HK-2 (cell line): Measurements from ENCODE around the gene EFNB3.

Source experiments
- DNase-seq: peaks from one replicate; pipeline ENCODE4 v3.0.0-alpha.2; 2018; ENCODE audit not compliant: unreplicated experiment

EFNB3 gene

DNA sequence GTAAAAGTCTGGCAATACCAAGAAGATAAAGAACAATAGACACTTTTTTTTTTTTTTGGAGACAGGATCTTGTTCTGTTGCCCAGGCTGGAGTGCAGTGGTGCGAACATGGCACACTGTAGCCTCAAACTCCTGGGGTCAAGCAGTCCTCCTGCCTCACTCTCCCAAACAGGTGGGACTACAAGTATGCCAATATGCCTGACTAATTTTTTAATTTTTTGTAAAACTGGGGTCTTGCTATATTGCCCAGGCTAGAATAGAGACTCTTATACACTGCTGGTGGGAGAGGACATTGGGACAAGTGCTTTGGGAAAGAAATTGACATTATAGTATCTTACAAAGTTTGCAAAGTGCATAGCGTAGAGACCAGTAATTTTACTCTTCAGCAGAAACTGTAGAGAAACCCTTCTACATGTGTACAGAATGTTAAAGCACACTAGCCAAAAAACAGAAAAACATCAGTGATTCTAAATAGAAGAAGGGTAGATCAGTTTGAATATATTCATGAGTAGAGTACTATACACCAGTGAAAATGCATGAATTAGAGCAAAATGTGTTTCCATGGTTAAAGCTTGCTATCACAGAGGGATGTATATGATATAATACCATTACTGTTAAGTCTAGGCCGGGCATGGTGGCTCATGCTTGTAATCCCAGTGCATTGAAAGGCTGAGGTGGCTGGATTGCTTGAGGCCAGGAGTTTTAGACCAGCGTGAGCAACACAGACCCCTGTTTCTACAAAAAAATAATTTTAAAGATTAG lies 7.0 kb upstream of the EFNB3 start:
- DNase-seq = no peak

DNA sequence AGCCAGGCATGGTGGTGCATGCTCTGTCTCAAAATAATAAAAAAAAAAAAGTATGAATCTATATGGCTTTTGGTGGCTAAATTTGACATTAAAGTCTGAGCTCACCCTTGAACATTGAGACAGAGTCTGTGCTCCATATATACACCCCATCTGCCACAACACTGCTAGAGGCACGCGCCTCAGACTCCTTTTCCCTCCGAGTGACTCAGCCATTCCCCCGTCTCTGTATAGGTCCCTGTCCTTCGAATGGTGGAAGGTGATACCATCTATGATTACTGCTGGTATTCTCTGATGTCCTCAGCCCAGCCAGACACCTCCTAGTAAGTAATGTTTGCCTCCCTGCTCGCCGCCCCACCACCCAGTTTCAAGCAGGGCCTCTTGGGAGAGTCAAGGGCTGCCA lies 4.5 kb upstream of the EFNB3 start:
- DNase-seq = no peak

DNA sequence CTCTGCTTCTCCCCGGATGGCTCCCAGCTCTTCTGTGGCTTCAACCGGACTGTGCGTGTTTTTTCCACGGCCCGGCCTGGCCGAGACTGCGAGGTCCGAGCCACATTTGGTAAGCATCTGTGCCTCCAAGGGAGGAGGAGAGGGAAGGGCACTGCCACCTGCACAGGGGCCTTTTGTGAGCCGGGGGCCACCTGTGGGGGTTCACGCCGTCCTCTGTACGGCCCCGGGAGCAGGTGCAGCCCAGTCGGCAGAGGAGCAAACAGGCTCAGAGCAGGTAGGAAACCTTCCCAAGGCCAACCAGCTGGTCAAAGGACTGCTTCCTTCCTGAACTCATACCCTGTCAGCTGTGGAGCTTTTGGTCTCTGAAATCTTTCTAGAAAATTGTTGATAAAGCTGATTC lies 3.3 kb upstream of the EFNB3 start:
- no peak for DNase-seq

DNA sequence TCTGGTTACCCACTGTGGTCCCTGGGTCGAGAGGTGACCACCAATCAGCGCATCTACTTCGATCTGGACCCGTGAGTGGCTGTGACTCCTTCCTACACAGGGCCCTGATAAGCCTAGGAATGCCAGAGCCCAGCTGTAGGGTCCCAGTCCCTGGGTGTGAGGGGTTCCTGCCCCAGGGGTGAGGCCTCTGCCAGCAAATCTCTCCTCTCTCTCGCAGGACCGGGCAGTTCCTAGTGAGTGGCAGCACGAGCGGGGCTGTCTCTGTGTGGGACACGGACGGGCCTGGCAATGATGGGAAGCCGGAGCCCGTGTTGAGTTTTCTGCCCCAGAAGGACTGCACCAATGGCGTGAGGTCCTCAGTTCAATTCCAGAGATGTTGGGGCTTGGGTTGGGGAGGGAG lies 2.2 kb upstream of the EFNB3 start:
- no peak for DNase-seq

DNA sequence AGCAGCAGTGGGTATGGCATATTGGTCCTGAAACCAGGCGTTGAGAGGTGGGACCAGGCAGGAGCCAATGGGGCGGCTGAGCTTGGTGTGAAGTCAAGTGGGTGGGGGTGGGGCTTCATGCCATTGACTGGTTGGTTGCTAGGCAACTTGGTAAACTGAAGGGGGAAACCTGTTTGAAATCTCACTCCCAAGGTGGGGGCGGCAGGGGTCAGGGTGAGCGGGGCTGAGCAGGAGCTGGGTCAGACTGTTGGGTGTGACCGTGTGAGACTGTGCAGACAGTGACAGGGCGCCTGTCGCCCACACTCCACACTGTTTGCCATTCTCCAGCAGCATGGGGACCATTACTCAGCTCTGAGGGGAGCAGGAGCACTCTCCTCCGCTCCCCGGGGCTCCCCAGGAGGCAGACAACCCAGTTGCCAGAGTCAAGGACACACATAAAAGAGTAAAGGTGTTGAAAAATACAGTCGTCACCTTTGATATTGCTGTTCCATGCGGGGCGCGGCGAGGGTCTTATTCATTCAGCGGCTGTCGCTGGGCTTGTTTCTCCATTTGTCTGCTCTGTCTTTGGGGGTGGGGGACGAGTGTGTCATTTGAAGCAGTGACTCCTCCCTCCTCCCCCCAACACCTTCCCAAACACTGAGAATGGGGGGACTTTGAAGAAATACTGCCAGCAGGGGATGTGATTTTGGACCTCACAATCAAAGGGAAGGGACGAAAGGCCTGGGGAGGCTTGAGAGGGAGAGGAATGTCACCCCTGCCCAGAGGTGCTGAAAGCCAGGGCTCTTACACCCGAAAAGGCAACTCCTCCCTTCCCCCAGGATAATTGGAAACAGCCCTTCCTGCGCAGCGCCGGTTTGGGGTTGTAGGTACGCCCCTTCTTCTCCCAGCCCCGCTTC lies 1.2 kb upstream of the EFNB3 start:
- no peak for DNase-seq

DNA sequence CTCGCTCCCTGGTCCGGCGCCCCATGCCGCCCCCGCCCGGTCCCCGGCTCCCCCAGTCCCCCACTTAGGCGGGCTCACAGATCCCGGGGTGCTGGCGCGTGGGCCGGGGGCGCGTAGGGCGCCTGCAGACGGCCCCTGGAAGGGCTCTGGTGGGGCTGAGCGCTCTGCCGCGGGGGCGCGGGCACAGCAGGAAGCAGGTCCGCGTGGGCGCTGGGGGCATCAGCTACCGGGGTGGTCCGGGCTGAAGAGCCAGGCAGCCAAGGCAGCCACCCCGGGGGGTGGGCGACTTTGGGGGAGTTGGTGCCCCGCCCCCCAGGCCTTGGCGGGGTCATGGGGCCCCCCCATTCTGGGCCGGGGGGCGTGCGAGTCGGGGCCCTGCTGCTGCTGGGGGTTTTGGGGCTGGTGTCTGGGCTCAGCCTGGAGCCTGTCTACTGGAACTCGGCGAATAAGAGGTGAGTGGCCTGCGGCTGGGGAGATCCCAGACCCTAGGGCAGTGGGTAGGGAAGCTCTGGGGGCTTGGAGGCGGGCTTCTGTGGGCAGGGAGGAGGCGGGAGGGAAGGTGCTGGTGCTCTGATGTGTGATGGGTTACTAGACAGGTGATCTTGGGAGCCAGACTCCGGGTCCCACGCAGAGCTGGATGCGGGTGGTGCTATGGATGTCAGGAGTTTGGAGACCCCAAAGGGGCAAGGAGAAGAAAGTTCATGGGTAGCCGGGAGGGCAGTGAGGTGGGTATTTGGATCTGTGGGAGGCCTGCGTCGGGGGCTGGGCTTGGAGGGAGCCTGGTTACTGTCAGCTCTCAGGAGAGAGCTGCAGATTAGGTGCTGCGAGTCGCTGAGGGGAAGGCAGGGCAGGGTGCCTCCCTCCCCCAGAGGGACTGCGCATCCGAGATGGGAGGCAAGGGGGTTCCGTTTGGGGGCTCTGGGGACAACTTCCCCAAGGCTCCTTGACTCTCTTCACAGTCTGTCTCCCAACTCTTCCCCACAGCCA lies 560 bp downstream of the EFNB3 start:
- DNase-seq = no peak

DNA sequence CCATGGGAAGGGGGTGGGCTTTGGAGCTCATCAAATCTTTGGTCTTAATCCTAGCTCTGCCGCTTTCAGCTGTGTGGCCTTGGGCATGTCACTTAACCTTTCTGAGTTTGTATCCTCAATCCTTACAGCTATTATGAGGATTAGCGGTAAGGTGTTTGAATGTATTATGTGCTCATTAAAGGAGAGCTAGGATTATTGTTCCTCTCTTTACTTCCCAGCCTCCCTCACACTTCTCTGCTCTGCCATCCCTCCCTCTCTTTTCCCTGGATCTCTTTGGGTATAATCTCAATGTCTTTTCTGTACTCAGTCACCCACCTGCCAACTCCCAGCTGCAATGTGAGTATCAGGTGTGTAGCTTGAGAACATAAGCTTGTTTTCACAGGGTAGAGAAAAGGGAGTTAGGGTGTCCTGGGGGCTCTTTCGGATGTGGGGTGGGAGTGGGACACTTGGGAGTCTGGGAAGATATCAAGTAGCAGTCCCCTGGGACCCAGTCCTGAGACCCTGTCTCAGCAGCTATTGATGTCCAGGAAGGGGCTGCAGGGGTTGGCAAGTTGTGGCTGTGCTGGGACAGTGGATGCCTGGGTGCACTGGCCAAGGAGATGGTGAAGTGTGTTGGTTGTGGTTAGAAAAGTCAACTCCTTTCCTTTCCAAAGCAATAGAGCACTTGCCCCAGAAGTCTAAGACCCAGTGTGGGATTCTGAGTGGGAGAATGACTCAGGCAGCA lies 1.8 kb downstream of the EFNB3 start:
- no peak for DNase-seq

DNA sequence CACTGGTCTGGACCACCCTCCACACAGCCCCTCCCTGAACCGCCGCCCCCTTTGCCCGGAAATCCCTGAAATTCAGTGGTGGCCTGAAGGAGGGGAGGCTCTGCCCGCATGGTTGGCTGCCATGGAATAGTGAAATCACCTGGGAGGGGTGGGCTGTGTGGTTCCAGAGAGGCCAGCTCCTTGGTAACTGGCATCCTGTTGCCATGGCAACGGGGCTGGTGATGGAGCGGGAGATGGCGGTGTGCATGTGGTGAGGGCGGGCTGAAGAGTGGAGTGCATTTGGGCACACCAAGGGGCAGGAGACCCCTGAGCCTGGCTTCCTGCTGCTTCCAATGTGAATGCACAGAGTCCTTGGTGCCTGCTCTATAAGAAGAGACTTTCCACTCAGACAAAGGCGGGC lies 2.4 kb downstream of the EFNB3 start:
- DNase-seq = no peak

DNA sequence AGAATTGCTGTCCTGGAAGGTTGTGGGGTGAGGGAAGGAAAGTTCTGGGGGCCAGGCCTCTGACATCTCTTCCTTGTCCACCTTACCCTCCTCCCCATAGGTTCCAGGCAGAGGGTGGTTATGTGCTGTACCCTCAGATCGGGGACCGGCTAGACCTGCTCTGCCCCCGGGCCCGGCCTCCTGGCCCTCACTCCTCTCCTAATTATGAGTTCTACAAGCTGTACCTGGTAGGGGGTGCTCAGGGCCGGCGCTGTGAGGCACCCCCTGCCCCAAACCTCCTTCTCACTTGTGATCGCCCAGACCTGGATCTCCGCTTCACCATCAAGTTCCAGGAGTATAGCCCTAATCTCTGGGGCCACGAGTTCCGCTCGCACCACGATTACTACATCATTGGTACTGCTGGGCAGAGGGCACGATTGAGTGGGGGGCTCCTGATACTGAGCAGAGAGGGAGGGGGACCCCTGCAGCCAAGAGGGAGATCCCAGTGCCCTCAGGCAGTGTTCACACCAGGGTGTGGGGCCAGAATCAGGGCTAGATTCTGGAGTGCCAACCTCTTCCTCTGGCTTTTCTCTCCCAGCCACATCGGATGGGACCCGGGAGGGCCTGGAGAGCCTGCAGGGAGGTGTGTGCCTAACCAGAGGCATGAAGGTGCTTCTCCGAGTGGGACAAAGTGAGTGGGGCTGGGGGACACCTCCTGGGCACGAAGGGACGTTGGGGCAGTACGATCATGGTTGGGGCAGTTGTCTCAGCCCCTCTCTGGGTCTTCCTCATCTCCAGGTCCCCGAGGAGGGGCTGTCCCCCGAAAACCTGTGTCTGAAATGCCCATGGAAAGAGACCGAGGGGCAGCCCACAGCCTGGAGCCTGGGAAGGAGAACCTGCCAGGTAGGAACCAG lies 3.1 kb downstream of the EFNB3 start:
- no peak for DNase-seq

DNA sequence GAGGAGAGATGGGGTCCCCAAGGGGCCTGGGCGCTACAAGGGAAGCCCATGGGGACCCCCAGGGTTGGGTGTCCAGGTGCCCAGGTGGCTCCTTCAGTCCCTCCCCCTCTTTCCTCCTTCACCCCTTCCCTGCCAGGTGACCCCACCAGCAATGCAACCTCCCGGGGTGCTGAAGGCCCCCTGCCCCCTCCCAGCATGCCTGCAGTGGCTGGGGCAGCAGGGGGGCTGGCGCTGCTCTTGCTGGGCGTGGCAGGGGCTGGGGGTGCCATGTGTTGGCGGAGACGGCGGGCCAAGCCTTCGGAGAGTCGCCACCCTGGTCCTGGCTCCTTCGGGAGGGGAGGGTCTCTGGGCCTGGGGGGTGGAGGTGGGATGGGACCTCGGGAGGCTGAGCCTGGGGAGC lies 4.0 kb downstream of the EFNB3 start:
- DNase-seq = no peak

DNA sequence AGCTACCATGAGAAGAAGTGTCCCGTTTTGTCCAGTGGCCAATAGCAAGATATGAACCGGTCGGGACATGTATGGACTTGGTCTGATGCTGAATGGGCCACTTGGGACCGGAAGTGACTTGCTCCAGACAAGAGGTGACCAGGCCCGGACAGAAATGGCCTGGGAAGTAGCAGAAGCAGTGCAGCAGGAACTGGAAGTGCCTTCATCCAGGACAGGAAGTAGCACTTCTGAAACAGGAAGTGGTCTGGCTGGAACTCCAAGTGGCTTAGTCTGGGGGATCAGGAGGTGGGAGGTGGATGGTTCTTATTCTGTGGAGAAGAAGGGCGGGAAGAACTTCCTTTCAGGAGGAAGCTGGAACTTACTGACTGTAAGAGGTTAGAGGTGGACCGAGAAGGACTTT lies 5.3 kb downstream of the EFNB3 start:
- DNase-seq = no peak

DNA sequence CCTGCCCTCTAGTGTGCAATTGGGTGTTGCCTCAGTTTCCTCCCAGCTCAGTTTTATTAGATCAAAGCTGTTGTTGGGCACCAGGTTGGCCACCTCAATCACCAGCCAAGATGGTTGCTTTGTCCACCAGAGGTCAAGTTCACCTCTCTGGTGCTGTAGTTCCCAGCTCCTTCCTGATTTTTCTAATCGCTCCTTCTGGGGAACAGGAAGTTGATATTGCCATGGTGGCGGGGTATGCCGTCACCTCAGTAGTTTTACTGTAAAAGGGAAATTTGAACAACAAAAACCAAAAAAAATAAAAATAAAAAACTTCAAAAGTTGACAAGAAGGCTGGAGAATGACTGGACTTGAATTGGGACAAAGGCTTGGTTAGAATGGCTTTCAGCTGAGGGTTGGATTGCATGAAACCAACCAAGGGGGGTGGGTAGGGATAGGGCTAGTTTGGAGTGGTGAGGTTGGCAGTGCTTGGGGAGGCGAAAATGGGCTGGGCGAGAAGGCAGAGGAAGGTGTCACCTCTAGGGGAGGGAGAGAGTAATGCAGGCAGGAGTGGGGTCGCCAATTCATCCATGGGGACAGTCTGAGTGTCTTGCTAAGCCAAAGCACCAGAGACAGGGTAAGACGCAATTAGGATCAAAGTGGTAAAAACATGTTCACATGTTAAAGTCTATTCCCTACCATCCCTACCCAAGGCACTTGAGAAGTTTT lies 6.2 kb downstream of the EFNB3 start:
- no peak for DNase-seq

DNA sequence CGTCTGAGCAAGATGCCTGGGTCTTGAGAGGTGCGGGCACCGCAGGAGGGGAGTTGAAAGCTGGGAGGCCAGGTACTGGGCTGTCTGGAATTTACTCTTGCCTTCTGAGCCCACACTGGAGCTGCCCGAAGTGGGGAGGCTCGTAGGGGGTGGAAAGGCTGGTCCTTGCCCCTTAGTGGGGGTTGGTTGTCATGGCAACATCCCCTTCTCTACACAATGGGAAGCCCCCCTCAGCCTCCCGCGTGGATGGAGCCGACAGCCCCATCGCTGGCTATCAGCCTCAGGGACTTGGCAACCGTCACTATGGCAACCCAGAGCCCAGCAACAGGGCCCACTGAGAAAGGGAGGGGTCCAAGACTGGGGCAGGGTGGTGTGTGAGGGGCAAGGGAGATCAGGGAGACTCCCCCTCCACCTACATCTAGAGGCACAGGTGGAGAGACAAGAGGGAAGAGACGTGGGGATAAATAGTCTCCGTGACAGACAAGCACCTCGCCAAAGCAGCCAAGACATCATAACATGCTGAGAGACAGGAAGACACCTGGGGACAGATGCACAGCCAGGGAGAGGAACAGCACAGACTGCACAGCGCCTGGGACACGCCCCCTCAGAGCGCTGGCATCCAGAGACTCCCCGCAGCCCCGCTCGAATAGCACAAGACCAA lies 7.2 kb downstream of the EFNB3 start:
- no peak for DNase-seq

DNA sequence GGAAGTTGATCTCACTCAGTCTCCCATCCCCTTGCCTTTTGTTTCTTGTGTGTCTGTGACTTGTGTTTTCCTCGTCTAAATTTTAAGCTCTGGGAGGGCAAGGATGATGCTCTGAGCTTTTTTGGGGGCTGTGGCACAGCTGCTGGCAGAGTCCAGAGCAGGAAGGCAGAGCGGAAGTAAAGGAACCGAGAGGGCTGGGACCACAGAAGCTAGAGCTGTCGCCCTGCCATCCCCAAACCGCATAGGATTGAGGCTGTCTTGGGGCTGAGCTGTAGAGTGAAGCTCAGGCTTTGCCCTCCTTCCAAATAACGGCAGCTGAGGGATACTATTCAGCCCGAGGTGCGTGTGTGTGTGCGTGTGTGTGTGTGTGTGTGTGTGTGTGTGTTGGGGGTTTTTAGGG lies 8.8 kb downstream of the EFNB3 start:
- DNase-seq = no peak

DNA sequence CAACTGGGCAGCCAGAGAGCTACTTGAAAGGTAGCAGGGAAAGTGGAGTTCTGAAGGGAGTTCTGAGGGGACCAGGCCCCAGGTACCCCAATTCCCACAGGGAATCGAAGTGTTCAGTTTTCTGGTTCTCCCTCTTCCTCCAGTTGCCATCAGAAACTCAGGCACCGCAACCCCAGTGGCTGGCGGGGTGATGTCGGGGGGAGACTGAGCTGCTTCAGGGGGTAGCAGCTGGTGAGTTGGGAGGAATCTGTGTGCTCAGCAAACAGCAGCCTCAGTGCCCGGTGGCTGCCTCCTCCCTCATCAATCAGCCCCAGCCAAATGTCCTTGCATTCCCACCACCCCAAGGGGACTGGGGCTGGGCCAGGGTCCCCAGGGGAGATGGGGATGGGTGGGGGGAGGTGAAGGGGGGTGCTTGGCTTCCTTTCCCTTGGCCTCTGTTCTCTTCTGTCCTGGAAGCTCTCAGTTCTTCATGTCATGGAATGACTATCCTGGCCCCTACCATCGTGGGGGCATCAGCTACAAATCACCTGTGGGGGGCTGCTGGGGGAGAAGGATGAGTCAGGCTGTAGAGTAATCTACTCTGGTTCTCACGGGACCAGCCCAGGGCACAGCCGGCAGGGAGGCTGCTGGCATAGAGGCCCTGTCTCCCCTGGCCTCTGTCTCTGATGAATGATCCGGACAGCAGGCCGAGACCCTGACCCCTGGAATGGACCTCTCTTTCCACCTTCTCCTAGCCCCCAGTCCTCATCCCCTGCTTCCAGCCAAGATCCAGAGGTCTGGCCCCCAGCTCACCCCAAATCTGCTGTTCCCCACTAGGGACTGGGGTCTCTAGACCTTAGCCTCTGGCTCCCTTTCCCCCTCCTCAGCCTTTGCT lies 10.0 kb downstream of the EFNB3 start:
- no peak for DNase-seq

DNA sequence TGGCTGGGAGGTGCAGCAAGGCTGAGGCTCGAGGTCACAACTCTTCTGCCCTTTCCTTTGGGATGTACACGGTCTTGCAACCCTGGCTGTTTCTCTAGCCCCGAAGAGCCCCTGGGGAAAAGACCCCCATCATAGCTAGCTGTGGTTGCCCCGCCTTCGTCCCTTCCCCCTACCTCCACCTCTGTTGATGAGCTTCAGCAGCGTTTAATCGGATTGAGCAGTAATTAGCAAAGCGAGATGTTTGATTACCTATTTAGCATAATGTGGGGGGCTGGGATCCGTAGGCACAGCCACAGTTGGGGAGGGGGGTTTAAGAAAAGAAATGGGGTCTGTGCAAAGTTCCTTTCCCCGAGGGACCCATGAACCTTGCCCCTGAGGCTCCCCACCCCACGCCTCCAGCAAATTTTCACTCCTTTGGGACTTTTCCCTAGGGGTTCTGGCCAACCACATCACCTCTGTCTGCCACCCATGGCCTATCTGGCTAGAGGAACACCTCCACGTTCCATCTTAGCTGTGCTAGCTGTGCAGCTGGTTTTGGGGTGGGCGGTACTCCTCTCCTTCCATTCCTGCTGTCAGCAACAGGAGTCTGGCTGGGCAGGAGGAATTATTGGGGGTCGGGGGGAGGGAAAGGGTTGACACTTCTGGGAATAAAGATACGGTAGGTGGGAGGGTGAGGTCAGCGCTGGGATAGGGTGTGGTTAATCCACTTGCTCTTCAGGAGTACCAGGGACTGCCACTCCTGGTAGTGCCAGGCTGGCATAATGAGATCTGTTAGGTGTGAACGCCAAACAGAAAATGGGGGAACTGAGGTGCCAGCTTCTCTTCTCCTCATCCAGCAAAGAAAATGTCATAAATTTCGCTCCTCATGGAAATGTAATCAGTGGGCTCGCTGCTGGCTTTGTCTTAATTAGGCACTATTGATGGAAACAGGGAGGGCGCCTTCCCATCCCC lies 11.2 kb downstream of the EFNB3 start:
- no peak for DNase-seq
